Neural cell (in vitro differentiated cells): ENCODE measurements around the gene PREB. TPM values are rescaled to one million over a fixed set of nuclear protein-coding genes. Genes with fewer than 3 reads are reported as not detected.
A peak's percentile ranks its signal among the peaks of the same experiment; 100 is the strongest.

Experiments used
- H2AFZ ChIP-seq: fragments of 200-600, 300-800 bp; sonication (generic), shearing (Covaris generic); 2 replicates; pipeline ENCODE4 v1.6.0; 2014; ENCODE audit warnings: low read depth, mild to moderate bottlenecking, antibody characterized with exemption, low read length, moderate library complexity
- H3F3A ChIP-seq: fragments of 200-600 bp; shearing (Covaris generic); 2 replicates; pipeline ENCODE4 v1.6.1; 2016; ENCODE audit warnings: mild to moderate bottlenecking, moderate library complexity, mixed read lengths, antibody characterized with exemption, low read length; ENCODE audit not compliant: insufficient read depth, poor library complexity, severe bottlenecking
- H3K27ac ChIP-seq: fragments of 200-600, 300-800 bp; sonication (generic), shearing (Covaris generic); 2 replicates; pipeline ENCODE4 v1.5.1; 2014; ENCODE audit warnings: mild to moderate bottlenecking, low read length, moderate library complexity
- H3K27me3 ChIP-seq: fragments of 300-800, 200-600 bp; sonication (generic), shearing (Covaris generic); 2 replicates; pipeline ENCODE4 v1.6.0; 2014; ENCODE audit warnings: mild to moderate bottlenecking, low read depth, low read length, moderate library complexity; ENCODE audit not compliant: insufficient read depth
- H3K36me3 ChIP-seq: fragments of 300-800, 200-600 bp; sonication (generic), shearing (Covaris generic); 2 replicates; pipeline ENCODE4 v1.5.1; 2014; ENCODE audit warnings: mild to moderate bottlenecking, antibody characterized with exemption, low read length, moderate library complexity; ENCODE audit not compliant: insufficient read depth
- H3K4me2 ChIP-seq: fragments of 300-800, 200-600 bp; sonication (generic), shearing (Covaris generic); 2 replicates; pipeline ENCODE4 v1.6.0; 2014; ENCODE audit warnings: mild to moderate bottlenecking, low read length
- H3K4me3 ChIP-seq: fragments of 300-800, 200-600 bp; sonication (generic), shearing (Covaris generic); 2 replicates; pipeline ENCODE4 v1.5.1; 2014; ENCODE audit warnings: mild to moderate bottlenecking, low read length, moderate library complexity
- H3K79me2 ChIP-seq: fragments of 200-600 bp; shearing (Covaris generic); replicated peaks from 2 replicates; pipeline ENCODE4 v1.6.0; 2014; ENCODE audit warnings: mild to moderate bottlenecking, low read length, moderate library complexity; ENCODE audit not compliant: insufficient read depth
- H3K9ac ChIP-seq: fragments of 300-800, 200-600 bp; sonication (generic), shearing (Covaris generic); 2 replicates; pipeline ENCODE4 v1.6.1; 2016; ENCODE audit warnings: mild to moderate bottlenecking, low read length, mixed read lengths
- H3K9me2 ChIP-seq: fragments of 200-600 bp; shearing (Covaris generic); 2 replicates; pipeline ENCODE4 v1.6.1; 2016; ENCODE audit warnings: mild to moderate bottlenecking, low read length, mixed read lengths; ENCODE audit not compliant: insufficient read depth
- H3K9me3 ChIP-seq: fragments of 200-600, 300-800 bp; sonication (generic), shearing (Covaris generic); 2 replicates; pipeline ENCODE4 v1.6.1; 2016; ENCODE audit warnings: mild to moderate bottlenecking, mixed run types, low read length, moderate library complexity, mixed read lengths
- H4K20me1 ChIP-seq: fragments of 200-600 bp; shearing (Covaris generic); 2 replicates; pipeline ENCODE4 v1.6.1; 2016; ENCODE audit warnings: mild to moderate bottlenecking, mixed run types; ENCODE audit not compliant: insufficient read depth
- EP300 ChIP-seq: fragments of 450-650 bp; conservative IDR thresholded peaks from 2 replicates; pipeline ENCODE4 v1.6.1; 2014; ENCODE audit warnings: antibody characterized with exemption, mild to moderate bottlenecking, moderate library complexity; ENCODE audit not compliant: poor library complexity, severe bottlenecking
- EZH2 ChIP-seq: fragments of 200-600, 300-800 bp; shearing (Covaris generic), sonication (generic); IDR thresholded peaks from 2 replicates; pipeline ENCODE4 v1.6.1; 2014; ENCODE audit warnings: antibody characterized with exemption, low read length, borderline replicate concordance, mild to moderate bottlenecking; ENCODE audit not compliant: insufficient read depth, poor library complexity, severe bottlenecking
- MXI1 ChIP-seq: fragments of 450-650 bp; conservative IDR thresholded peaks from 2 replicates; pipeline ENCODE4 v1.6.1; 2014; ENCODE audit warnings: antibody characterized with exemption, mild to moderate bottlenecking; ENCODE audit not compliant: poor library complexity, severe bottlenecking
- POLR2AphosphoS5 ChIP-seq: IDR thresholded peaks from 2 replicates; pipeline ENCODE4 v1.6.1; 2012
- RAD21 ChIP-seq: fragments of 450-650 bp; conservative IDR thresholded peaks from 2 replicates; pipeline ENCODE4 v1.6.1; 2014; ENCODE audit warnings: antibody characterized with exemption, mild to moderate bottlenecking, moderate library complexity
- SMC3 ChIP-seq: fragments of 450-650 bp; conservative IDR thresholded peaks from 2 replicates; pipeline ENCODE4 v1.6.1; 2014; ENCODE audit warnings: antibody characterized with exemption, mild to moderate bottlenecking, moderate library complexity; ENCODE audit not compliant: poor library complexity
- TAF1 ChIP-seq: IDR thresholded peaks from 2 replicates; pipeline ENCODE4 v1.6.1; 2012; ENCODE audit warnings: low read depth
- polyA minus RNA-seq: library from RNA; depleted of rRNA, polyadenylated mRNA; stranded (reverse); fragments of >200 nt; gene quantifications from 2 replicates; pipeline ENCODE4 v1.2.3, GENCODE V29; 2014
- polyA plus RNA-seq: library from polyadenylated mRNA; depleted of rRNA; stranded (reverse); fragments of >200 nt; gene quantifications from 2 replicates; pipeline ENCODE4 v1.2.3, GENCODE V29; 2014
- TF ChIP-seq, protein P1 (sequence below): fragments of 450-650 bp; IDR thresholded peaks from 2 replicates; pipeline ENCODE4 v1.5.1; 2014; ENCODE audit warnings: antibody characterized with exemption, mild to moderate bottlenecking, moderate library complexity; ENCODE audit not compliant: poor library complexity, severe bottlenecking
- TF ChIP-seq, protein P2 (sequence below): IDR thresholded peaks from 2 replicates; pipeline ENCODE4 v1.6.1; 2012; ENCODE audit warnings: borderline replicate concordance

Gene PREB, protein sequence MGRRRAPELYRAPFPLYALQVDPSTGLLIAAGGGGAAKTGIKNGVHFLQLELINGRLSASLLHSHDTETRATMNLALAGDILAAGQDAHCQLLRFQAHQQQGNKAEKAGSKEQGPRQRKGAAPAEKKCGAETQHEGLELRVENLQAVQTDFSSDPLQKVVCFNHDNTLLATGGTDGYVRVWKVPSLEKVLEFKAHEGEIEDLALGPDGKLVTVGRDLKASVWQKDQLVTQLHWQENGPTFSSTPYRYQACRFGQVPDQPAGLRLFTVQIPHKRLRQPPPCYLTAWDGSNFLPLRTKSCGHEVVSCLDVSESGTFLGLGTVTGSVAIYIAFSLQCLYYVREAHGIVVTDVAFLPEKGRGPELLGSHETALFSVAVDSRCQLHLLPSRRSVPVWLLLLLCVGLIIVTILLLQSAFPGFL
- 121 and 123 TPM in 2 replicates for polyA plus RNA-seq
- polyA minus RNA-seq: 44.3 and 54.2 TPM in 2 replicates

DNA sequence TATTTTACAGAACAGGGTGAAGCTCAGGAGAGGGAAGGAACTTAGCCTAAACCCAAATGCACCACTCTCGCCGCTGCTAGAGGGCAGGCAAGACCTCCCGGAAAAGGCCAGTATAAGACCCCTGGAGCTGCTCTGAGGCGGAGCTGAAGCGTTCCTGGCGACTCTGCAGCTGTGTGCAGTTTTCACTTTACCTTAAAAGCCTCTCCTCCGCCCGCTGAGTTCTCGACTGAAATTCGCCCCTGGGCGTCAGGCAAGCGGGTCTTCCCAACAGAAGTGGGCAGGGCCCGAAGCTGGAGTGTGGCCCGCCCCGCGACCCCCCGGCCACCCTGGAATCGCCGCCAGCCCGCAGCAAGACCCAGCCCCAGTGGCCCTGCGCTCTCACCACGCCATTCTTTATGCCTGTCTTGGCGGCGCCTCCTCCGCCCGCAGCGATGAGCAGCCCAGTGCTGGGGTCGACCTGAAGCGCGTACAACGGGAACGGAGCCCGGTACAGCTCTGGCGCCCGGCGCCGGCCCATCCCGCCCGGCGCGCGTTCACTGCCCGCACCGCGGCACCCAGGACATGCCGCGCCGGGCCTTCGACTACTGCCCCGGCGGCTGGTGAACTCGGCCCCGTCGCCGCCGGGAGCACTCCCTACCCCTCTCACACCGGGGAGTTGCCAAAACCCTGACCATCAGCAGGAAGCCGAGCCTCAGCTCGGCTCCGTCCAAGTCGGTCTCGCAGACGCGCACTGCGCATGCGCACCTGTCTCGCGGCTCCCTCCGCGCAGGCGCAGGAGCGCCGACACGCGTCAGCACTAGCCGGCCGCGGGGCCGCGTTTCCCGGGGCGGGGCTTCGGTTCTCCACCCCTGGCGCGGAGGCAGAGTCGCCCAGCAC, at the start of gene PREB:
Gene PREB, minus strand, starts transcription at position 732 of the 876 bp plus-strand sequence. Its CDS starts 215 bp downstream, at position 517.
- Histone ChIP-seq H3K4me3 (peak within 1 kb of the TSS; percentile 100), H3K9me2 (no peaks in the 10 kb centered on the region), H3K27me3 (no peaks in the 10 kb centered on the region), H3K36me3 (no peaks in the 10 kb centered on the region), H3F3A (no peaks in the 10 kb centered on the region), H3K9ac (peak within 1 kb of the TSS; percentile 86), H3K9me3 (no peaks in the 10 kb centered on the region), H3K4me2 (peak within 1 kb of the TSS; percentile 84), H2AFZ (peak within 1 kb of the TSS; percentile 65), H3K27ac (peak within 1 kb of the TSS; percentile 77), H3K79me2 (peaks cover 4% of the 10 kb centered on the region), H4K20me1 (no peaks in the 10 kb centered on the region)
- TF ChIP-seq POLR2AphosphoS5: peak; percentile 98
- TF ChIP-seq RAD21: no peak
- TF ChIP-seq EP300: peak; percentile 37
- TF ChIP-seq, protein P1, sequence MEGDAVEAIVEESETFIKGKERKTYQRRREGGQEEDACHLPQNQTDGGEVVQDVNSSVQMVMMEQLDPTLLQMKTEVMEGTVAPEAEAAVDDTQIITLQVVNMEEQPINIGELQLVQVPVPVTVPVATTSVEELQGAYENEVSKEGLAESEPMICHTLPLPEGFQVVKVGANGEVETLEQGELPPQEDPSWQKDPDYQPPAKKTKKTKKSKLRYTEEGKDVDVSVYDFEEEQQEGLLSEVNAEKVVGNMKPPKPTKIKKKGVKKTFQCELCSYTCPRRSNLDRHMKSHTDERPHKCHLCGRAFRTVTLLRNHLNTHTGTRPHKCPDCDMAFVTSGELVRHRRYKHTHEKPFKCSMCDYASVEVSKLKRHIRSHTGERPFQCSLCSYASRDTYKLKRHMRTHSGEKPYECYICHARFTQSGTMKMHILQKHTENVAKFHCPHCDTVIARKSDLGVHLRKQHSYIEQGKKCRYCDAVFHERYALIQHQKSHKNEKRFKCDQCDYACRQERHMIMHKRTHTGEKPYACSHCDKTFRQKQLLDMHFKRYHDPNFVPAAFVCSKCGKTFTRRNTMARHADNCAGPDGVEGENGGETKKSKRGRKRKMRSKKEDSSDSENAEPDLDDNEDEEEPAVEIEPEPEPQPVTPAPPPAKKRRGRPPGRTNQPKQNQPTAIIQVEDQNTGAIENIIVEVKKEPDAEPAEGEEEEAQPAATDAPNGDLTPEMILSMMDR: peak; percentile 30
- TF ChIP-seq MXI1: peak; percentile 79
- TF ChIP-seq, protein P2, sequence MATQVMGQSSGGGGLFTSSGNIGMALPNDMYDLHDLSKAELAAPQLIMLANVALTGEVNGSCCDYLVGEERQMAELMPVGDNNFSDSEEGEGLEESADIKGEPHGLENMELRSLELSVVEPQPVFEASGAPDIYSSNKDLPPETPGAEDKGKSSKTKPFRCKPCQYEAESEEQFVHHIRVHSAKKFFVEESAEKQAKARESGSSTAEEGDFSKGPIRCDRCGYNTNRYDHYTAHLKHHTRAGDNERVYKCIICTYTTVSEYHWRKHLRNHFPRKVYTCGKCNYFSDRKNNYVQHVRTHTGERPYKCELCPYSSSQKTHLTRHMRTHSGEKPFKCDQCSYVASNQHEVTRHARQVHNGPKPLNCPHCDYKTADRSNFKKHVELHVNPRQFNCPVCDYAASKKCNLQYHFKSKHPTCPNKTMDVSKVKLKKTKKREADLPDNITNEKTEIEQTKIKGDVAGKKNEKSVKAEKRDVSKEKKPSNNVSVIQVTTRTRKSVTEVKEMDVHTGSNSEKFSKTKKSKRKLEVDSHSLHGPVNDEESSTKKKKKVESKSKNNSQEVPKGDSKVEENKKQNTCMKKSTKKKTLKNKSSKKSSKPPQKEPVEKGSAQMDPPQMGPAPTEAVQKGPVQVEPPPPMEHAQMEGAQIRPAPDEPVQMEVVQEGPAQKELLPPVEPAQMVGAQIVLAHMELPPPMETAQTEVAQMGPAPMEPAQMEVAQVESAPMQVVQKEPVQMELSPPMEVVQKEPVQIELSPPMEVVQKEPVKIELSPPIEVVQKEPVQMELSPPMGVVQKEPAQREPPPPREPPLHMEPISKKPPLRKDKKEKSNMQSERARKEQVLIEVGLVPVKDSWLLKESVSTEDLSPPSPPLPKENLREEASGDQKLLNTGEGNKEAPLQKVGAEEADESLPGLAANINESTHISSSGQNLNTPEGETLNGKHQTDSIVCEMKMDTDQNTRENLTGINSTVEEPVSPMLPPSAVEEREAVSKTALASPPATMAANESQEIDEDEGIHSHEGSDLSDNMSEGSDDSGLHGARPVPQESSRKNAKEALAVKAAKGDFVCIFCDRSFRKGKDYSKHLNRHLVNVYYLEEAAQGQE: peak; percentile 38
- TF ChIP-seq TAF1: peak; percentile 36
- no peak for TF ChIP-seq EZH2
- peak; percentile 26 for TF ChIP-seq SMC3

DNA sequence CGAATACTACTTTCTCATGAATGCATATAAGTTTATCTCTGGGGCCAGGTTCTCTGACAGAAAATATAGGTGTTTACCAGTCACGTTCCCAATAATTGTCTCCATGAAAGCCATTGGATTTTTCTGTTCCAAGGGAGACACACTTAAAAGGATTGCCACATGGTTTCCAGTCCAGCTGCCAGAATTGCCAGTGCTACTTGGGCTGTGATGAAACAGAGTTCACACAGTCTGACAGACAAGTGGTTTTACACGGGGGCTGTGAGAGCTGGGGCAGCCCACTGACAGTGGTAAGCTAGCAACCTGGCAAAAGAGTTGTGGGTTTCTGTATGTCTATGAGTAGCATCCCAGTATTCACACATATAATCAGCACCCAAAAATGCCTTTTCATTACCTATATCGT, 49.7 kb upstream of the PREB start:
- Histone ChIP-seq H3K79me2 (no peaks in the 10 kb centered on the region), H3F3A (no peaks in the 10 kb centered on the region), H3K4me3 (no peak overlapping the region), H3K4me2 (no peak overlapping the region), H2AFZ (no peak overlapping the region), H3K9me2 (no peaks in the 10 kb centered on the region), H3K36me3 (no peaks in the 10 kb centered on the region), H3K27me3 (no peaks in the 10 kb centered on the region), H3K9ac (no peak overlapping the region), H3K9me3 (no peaks in the 10 kb centered on the region), H3K27ac (no peak overlapping the region), H4K20me1 (no peaks in the 10 kb centered on the region)
- no peak for TF ChIP-seq SMC3
- TF ChIP-seq EP300: no peak
- TF ChIP-seq EZH2: no peak
- TF ChIP-seq, protein P1: no peak
- no peak for TF ChIP-seq POLR2AphosphoS5
- TF ChIP-seq MXI1: no peak
- TF ChIP-seq RAD21: no peak
- TF ChIP-seq TAF1: no peak
- TF ChIP-seq, protein P2: no peak
